NCI-H345 treated with DMSO at 0.1 percent for 48 hours (cell line): ENCODE measurements around the gene CPED1.
A peak's percentile ranks its signal among the peaks of the same experiment; 100 is the strongest.
"Not testable (repeated sequence)": the region's sequence is repeated elsewhere in the genome, so short reads cannot be mapped to it uniquely, and the experiment has no call there.

Source experiments
- DNase-seq: peaks from one replicate; lab custom pipeline; 2025; ENCODE audit not compliant: unreplicated experiment; lab: John Stamatoyannopoulos, UW

Gene CPED1

GRCh38 chr7:121083790-121084251, 95.3 kb downstream of the CPED1 start:
- DNase-seq, result no peak

- no peak for DNase-seq
These were observed 95.7 kb downstream of the CPED1 start for GRCh38 chr7:121084256-121084655.

DNA sequence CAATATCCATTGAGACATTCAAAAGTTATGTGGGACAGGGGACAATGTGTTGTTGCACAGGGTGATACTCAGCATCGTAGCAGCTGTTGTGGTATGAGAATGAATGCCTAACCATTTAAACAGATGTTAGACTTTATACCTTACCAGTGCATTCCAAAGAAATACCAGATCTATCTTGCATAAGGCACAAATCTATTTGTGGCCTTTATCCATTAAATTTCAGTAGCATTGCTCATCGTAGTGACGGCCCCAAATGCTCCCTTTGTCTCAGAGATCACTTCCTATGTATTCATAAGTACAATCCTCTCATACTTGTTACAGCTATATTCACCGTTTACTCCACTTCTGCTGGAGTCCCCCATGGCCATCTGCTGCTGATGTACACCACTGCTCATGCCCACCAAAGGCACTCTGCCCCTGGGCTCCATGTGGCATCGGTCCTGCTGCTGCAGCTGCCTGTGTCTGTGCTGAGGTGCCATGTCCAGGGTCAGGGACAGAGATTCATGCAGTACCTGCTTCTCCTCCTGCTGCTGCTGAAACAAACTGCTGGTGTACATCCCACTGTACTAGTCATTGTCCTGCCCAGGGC, 96.3 kb downstream of the CPED1 start:
- DNase-seq, result no peak

- DNase-seq, result no peak
These were observed 97.4 kb downstream of the CPED1 start for GRCh38 chr7:121085922-121086321.

- DNase-seq, result no peak
These were observed 100.4 kb downstream of the CPED1 start for GRCh38 chr7:121088870-121089269.

DNA sequence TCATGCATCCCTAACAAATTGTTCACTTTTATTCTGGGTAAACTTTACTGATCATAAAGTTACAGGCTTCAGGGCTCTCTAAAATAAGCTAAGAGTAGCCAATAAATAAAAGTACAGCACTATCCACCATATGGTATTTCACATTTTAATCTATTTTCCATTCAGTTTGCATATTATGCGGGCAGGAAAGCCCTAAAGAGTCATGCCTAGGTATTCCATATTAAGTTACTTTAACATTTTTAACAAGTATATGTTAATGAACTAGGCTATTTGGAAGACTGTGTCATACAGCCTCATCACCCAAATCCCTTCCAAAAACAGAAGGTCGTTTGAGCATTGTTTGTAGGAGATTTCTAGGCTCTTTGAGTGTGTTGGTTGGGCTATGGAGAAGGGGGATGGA, 106.3 kb downstream of the CPED1 start:
- no peak for DNase-seq

DNA sequence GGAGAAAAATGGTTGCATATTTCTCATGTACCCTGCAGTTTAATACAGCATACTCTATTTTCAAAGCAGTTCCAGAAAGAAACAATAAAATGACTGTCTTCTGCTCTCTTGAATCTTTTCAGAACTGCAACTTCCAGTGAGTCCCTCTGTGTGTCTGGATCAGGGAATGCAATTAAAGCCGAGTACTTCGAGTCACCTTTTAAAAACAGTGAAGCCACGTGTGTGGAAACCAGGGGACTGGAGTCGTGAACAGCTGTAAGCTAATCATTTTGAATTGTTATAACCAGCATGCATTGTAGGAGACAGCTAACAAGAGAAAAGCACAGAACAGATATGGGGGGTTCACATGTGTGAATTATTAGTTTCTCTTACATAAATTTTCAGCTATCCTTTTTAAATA, 109.1 kb downstream of the CPED1 start:
- DNase-seq, result no peak

DNA sequence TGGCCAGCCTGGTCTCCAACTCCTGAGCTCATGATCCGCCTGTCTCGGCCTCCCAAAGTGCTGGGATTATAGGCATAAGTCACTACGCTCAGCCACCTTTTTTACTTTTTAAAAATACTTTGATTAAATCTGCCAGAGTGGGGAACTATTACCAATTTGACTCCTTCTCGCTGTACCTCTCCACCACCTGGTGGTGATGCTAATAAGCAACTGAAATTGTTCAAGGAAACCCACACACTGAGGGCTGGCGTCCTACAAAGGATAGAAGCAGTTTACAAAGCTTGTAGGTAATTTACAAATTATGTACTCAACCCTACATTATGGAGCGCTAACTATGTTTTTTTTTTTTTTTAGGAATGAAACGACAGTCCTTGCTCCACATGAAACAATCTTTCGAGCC, 111.1 kb downstream of the CPED1 start:
- DNase-seq, result no peak

GRCh38 chr7:121101083-121101482, 112.6 kb downstream of the CPED1 start:
- DNase-seq, result no peak

GRCh38 chr7:121101621-121102020, 113.1 kb downstream of the CPED1 start:
- no peak for DNase-seq

- DNase-seq, result no peak
These were observed 114.1 kb downstream of the CPED1 start for GRCh38 chr7:121102619-121103018.

DNA sequence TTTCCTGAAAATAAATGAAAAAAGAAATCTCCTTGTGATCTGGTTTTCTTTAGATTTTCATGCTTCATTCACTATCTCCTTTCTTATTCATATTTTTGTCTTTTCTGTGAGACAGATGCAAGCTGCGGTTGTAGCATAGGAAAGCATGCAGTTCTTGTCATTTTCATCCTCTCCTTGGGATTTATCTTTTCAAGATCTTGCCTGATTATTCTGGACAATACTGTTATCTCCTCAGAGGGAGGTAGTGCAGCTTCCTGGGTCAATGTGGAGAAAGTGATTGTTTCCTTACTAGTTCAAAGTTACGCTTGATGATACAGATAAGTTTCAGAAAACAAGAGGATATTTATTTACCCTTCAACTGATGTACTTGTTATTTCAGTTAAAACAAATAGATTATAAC, 114.6 kb downstream of the CPED1 start:
- no peak for DNase-seq

GRCh38 chr7:121103579-121103978, 115.1 kb downstream of the CPED1 start:
- no peak for DNase-seq

- DNase-seq, result no peak
These were observed 116.8 kb downstream of the CPED1 start for GRCh38 chr7:121105262-121105661.

DNA sequence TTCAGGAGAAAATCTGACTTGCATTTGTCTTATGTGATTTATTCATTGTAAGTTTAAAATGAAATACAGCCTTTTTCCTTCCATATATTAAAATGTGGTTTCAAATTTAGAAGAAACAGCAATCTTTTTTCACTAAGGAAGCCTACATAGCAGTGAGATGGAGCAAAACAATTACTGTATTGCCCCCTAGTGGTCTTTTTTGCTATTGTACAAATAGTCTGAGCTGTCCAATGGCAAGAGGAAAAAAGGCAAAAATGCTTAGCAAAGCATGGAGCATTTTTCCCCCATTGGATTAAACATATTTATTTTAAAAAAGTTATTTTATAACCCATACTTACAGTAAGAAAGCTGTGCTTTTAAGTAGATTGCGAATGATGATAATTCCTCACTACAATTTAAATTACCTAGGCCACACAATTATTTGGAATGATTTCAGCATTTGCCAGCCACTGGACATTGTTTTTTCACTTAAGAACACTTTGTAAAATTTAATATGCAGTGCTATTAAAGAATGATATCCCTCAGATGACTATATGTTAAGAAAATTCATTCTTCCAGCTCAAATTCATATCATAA, 119.5 kb downstream of the CPED1 start:
- peak; percentile 52 for DNase-seq

DNA sequence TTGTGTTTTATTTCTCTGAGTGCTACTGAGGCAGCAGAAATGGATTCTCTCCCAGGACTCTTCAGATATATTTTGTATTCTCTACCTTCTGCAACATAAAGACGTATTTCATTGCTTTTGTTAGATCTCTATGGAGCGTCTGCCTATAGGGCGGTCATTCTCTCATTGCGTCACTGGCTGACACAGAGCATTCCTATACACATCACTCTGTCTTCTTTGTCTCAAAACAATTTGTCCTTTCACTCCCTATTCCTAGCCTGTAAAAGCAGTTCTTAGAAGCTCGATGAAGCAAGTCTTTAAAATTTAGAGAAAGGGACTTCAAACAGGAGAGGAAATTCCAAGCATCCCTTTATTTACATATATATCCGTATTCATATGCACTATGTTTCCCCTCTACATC, 120.6 kb downstream of the CPED1 start:
- DNase-seq, result no peak

DNA sequence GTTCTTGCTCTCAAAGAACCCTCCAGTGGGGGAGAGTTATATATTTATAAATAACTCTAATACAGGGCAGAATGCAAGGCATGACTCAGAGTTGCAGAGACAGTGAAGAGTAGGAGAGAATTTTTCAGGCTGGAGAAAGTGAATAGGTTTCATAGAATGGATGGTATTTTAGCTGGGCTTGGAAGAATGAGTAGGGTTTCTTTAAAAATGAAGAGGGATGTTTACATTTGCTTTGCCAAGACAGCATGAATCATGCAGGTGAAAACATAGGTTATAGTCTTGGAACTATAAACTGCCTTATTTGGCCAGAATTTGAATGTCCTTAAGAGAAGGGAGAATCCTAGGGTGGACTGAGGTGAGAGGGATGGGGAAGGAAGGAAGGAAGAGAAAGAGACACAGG, 124.8 kb downstream of the CPED1 start:
- DNase-seq, result no peak

GRCh38 chr7:121116396-121116795, 127.9 kb downstream of the CPED1 start:
- DNase-seq, result no peak

GRCh38 chr7:121119047-121119446, 130.5 kb downstream of the CPED1 start:
- DNase-seq, result no peak

GRCh38 chr7:121123032-121123431, 134.5 kb downstream of the CPED1 start:
- DNase-seq, result no peak

DNA sequence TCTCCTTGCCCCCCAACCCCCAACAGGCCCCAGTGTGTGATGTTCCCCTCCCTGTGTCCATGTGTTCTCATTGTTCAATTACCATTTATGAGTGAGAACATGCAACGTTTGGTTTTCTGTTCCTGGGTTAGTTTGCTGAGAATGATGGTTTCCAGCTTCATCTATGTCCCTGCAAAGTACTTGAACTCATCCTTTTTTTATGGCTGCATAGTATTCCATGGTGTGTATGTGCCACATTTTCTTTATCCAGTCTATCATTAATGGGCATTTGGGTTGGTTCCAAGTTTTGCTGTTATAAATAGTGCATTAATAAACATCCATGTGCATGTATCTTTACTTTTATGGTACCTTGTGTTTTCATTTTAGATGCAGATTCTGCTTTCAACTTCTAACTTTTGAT, 136.9 kb downstream of the CPED1 start:
- DNase-seq, result not testable (repeated sequence)

DNA sequence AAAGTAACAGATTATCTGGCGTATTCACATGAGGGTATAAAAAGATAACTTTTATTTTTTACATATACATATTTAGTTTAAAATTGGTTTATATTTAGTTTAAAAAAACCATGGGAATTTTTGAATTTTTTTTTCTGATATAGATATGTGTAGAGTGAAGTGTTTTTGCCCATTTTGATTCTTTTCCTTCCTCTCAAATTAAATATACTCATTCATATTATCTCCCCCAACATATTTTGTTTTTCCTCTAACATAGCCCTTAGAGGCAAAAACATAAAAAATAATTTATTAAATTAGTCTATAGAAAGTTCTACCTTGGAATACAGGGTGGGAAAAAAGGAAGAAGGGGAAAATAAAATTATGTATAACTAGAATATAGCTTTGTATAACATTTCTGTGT, 137.7 kb downstream of the CPED1 start:
- no peak for DNase-seq
